ENCODE measurements around the gene TMEM132C. TPM values are rescaled to one million over a fixed set of nuclear protein-coding genes. Genes with fewer than 3 reads are reported as not detected.

TMEM132C gene
- polyA plus RNA-seq, 1 of the 3 experiments (the other 2 are of a cell fraction) = not detected

GRCh38 chr12:128510511-128510910 lies 243.5 kb downstream of the TMEM132C start:
- 16% methylated on average over 6 of the region's 8 CpGs for WGBS (ENCODE audit: low lambda C conversion rate)

GRCh38 chr12:128513331-128513730 lies 246.4 kb downstream of the TMEM132C start:
- 7% methylated on average over 6 of the region's 6 CpGs for WGBS (ENCODE audit: low lambda C conversion rate)
- Histone ChIP-seq H3K9ac (no peak overlapping the region), H3K4me1 (ENCODE audit: control insufficient read depth in 1 of 2, insufficient read depth in 2 of 2, low read depth in 1 of 2, low read length in 1 of 2) (no peaks in the 10 kb centered on the region), H4K20me1 (ENCODE audit: insufficient read depth) (no peaks in the 10 kb centered on the region), H3K36me3 (replicated peaks in 1 of 2; ENCODE audit: control insufficient read depth in 1 of 2, insufficient read depth in 2 of 2, low read length in 1 of 2) (no peaks in the 10 kb centered on the region), H2AFZ (ENCODE audit: low read depth) (no peak overlapping the region), H3F3A (replicated peaks; ENCODE audit: insufficient read depth) (no peaks in the 10 kb centered on the region), H3K9me3 (no peaks in the 10 kb centered on the region), H3K27ac (ENCODE audit: low read depth in 2 of 2, low read length in 1 of 2) (no peak overlapping the region), H3K4me2 (no peak overlapping the region), H3K79me2 (ENCODE audit: insufficient read depth) (no peaks in the 10 kb centered on the region), H3K9me2 (no peaks in the 10 kb centered on the region), H3K4me3 (ENCODE audit: low read depth in 2 of 2, low read length in 1 of 2) (no peak overlapping the region), H3K27me3 (ENCODE audit: insufficient read depth) (no peaks in the 10 kb centered on the region)
- no peak for DNase-seq
- POLR2A ChIA-PET = no interaction called here
- CTCF ChIA-PET = no interaction called here
- TF ChIP-seq NRF1 (IDR thresholded peaks at IDR 0.05; ENCODE audit: low read depth, low read length) = no peak
- no peak for TF ChIP-seq TCF12 (IDR thresholded peaks at IDR 0.05)
- no peak for TF ChIP-seq ELF1 (IDR thresholded peaks at IDR 0.05)
- TF ChIP-seq USF2 (IDR thresholded peaks at IDR 0.05; ENCODE audit: borderline replicate concordance, low read depth, low read length) = no peak
- TF ChIP-seq CTCF (IDR thresholded peaks at IDR 0.05) = no peak
- no peak for TF ChIP-seq MEF2A (IDR thresholded peaks at IDR 0.05; ENCODE audit: borderline replicate concordance, low read depth)
- no peak for TF ChIP-seq FOSL2 (IDR thresholded peaks at IDR 0.05; ENCODE audit: borderline replicate concordance, low read depth)
- no peak for TF ChIP-seq GATA2 (CRISPR knock-in tag; IDR thresholded peaks at IDR 0.05)
- TF ChIP-seq RFX5 (IDR thresholded peaks at IDR 0.05; ENCODE audit: low read length) = no peak
- no peak for TF ChIP-seq GABPA (IDR thresholded peaks at IDR 0.05; ENCODE audit: low read depth)
- no peak for TF ChIP-seq ZBTB33 (IDR thresholded peaks at IDR 0.05; ENCODE audit: borderline replicate concordance, low read depth)
- no peak for TF ChIP-seq RXRA (IDR thresholded peaks at IDR 0.05; ENCODE audit: borderline replicate concordance, low read depth)
- no peak for TF ChIP-seq NFIC (IDR thresholded peaks at IDR 0.05; ENCODE audit: borderline replicate concordance)
- no peak for TF ChIP-seq MXI1 (IDR thresholded peaks at IDR 0.05; ENCODE audit: low read depth, low read length)
- TF ChIP-seq RCOR1 (IDR thresholded peaks at IDR 0.05; ENCODE audit: low read length) = no peak

More at GRCh38 chr12:128510511-128510910, 243.5 kb downstream of the TMEM132C start:
- Histone ChIP-seq H4K20me1 (ENCODE audit: insufficient read depth) (no peaks in the 10 kb centered on the region), H3K36me3 (replicated peaks in 1 of 2; ENCODE audit: control insufficient read depth in 1 of 2, insufficient read depth in 2 of 2, low read length in 1 of 2) (no peaks in the 10 kb centered on the region), H3F3A (replicated peaks; ENCODE audit: insufficient read depth) (no peaks in the 10 kb centered on the region), H3K4me1 (ENCODE audit: control insufficient read depth in 1 of 2, insufficient read depth in 2 of 2, low read depth in 1 of 2, low read length in 1 of 2) (no peaks in the 10 kb centered on the region), H3K4me3 (ENCODE audit: low read depth in 2 of 2, low read length in 1 of 2) (no peak overlapping the region), H3K9me2 (no peaks in the 10 kb centered on the region), H3K79me2 (ENCODE audit: insufficient read depth) (no peaks in the 10 kb centered on the region), H3K27me3 (ENCODE audit: insufficient read depth) (no peaks in the 10 kb centered on the region), H3K9me3 (no peaks in the 10 kb centered on the region), H3K9ac (no peak overlapping the region), H3K4me2 (no peak overlapping the region), H2AFZ (ENCODE audit: low read depth) (no peak overlapping the region), H3K27ac (ENCODE audit: low read depth in 2 of 2, low read length in 1 of 2) (no peak overlapping the region)
- TF ChIP-seq FOXJ3 (CRISPR knock-in tag; IDR thresholded peaks at IDR 0.05) = no peak
- no peak for TF ChIP-seq NFIC (IDR thresholded peaks at IDR 0.05; ENCODE audit: borderline replicate concordance)
- no peak for TF ChIP-seq PBX3 (IDR thresholded peaks at IDR 0.05)
- TF ChIP-seq SIN3A (IDR thresholded peaks at IDR 0.05; ENCODE audit: borderline replicate concordance, low read depth, low read length) = no peak
- TF ChIP-seq NRF1 (IDR thresholded peaks at IDR 0.05; ENCODE audit: low read depth, low read length) = no peak
- TF ChIP-seq MEF2A (IDR thresholded peaks at IDR 0.05; ENCODE audit: borderline replicate concordance, low read depth) = no peak
- TF ChIP-seq USF1 (IDR thresholded peaks at IDR 0.05; ENCODE audit: borderline replicate concordance, low read depth) = no peak
- POLR2A ChIA-PET = no interaction called here
- CTCF ChIA-PET = no interaction called here
- no peak for DNase-seq

Data from SK-N-SH (cell line).